ENCODE results near the gene PGAM2.

DNA sequence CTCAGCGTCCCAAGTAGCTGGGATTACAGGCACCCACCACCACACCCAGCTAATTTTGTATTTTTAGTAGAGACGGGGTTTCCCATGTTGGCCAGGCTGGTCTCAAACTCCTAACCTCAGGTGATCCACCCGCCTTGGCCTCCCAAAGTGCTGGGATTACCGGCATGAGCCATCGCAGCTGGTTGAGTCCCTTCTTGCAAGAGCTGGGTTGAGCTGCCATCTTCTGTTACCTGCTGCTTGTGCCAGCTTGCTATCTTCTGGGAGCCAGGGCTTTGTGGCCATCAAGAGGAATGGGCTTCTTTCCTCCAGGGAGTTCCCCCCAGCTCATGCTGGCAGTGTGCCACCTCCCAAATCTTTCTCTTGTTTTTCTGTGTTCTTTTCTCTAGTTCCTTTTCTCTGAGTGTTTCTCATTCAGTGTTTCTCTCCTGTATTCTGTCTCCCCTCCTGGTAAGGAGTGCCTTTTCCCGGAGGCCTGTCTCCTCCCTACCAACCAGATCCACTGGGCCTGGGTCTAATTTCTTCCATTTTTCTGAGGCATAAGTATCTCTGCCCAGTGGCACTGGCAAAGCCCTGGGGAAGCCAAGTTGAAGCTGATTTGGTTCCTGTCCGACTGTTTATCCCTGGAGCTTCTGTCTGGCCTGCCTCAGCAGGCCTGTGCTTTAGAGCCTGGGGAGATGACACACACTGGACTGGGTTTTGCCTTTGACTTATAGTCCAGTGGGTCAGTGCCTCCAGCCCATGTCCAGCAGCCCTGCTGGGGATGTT, 17.2 kb downstream of the PGAM2 start:
- TF ChIP-seq TSHZ2 (CRISPR knock-in tag; IDR thresholded peaks at IDR 0.05): no peak
- TF ChIP-seq ESRRG (CRISPR knock-in tag; IDR thresholded peaks at IDR 0.05): no peak
- TF ChIP-seq TOX (CRISPR knock-in tag; IDR thresholded peaks at IDR 0.05; ENCODE audit: borderline replicate concordance): no peak
- no peak for TF ChIP-seq ZFP3 (CRISPR knock-in tag; IDR thresholded peaks at IDR 0.05)

All from SK-N-SH treated with all-trans-retinoic acid at 6 μM for 48 hours (cell line).